Chondrocyte (in vitro differentiated cells): ENCODE measurements around the gene HRH3. TPM values are rescaled to one million over a fixed set of nuclear protein-coding genes. Genes with fewer than 3 reads are reported as not detected.

Experiments
- DNase-seq: peaks from one replicate; pipeline ENCODE4 v3.0.0; 2021; ENCODE audit warnings: mixed read lengths, low spot score
- H3K27ac Mint-ChIP-seq: one replicate; pipeline ENCODE4 v1.8.0; 2021; ENCODE audit warnings: mild to moderate bottlenecking, moderate library complexity, mixed read lengths; ENCODE audit not compliant: unreplicated experiment
- H3K27me3 Mint-ChIP-seq: 2 replicates; pipeline ENCODE4 v1.8.0; 2021; ENCODE audit warnings: low read depth, mixed read lengths
- H3K36me3 Mint-ChIP-seq: 2 replicates; pipeline ENCODE4 v1.8.0; 2021; ENCODE audit warnings: low read depth, mixed read lengths
- H3K4me1 Mint-ChIP-seq: 2 replicates; pipeline ENCODE4 v1.8.0; 2021; ENCODE audit warnings: low read depth, mild to moderate bottlenecking, mixed read lengths
- H3K4me3 Mint-ChIP-seq: one replicate; pipeline ENCODE4 v1.8.0; 2021; ENCODE audit warnings: mild to moderate bottlenecking, moderate library complexity, mixed read lengths; ENCODE audit not compliant: unreplicated experiment
- H3K9me3 Mint-ChIP-seq: 2 replicates; pipeline ENCODE4 v1.8.0; 2021; ENCODE audit warnings: low read depth, mixed read lengths
- total RNA-seq: library from RNA; stranded (reverse); gene quantifications from 3 replicates; pipeline ENCODE4 v1.2.1, GENCODE V29; 2021
- TF ChIP-seq, protein P1 (sequence below): fragments of 200-600 bp; sonication (generic); IDR thresholded peaks from 2 replicates; pipeline ENCODE4 v1.5.0; 2021; ENCODE audit warnings: antibody characterized with exemption, mild to moderate bottlenecking, moderate library complexity

The HRH3 gene
- total RNA-seq, 1 donor from 2014 or later: not detected

DNA sequence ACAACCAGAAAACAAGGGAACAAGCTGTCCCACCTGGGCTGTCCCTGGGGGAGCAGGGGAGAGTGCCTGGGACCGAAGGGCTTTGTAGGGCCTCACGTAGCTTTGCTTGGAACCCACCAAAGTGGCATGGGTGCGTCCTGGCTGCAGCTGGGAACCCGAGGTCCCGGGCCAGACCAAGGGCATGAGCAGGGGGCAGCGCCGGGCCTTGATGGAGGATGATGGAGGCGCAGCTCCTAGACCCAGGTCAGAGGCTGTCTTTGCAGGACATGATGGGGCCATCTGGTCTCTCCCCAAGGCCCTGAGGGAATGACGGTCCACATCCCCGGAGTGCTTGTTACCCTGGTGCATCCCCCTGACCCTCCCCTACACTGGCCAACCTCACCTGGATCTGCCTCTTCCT is 10.6 kb upstream of the HRH3 start:
- H3K4me1 Mint-ChIP-seq: no peaks in the 10 kb centered on the region
- TF ChIP-seq, protein P1, sequence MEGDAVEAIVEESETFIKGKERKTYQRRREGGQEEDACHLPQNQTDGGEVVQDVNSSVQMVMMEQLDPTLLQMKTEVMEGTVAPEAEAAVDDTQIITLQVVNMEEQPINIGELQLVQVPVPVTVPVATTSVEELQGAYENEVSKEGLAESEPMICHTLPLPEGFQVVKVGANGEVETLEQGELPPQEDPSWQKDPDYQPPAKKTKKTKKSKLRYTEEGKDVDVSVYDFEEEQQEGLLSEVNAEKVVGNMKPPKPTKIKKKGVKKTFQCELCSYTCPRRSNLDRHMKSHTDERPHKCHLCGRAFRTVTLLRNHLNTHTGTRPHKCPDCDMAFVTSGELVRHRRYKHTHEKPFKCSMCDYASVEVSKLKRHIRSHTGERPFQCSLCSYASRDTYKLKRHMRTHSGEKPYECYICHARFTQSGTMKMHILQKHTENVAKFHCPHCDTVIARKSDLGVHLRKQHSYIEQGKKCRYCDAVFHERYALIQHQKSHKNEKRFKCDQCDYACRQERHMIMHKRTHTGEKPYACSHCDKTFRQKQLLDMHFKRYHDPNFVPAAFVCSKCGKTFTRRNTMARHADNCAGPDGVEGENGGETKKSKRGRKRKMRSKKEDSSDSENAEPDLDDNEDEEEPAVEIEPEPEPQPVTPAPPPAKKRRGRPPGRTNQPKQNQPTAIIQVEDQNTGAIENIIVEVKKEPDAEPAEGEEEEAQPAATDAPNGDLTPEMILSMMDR: no peak
- H3K27ac Mint-ChIP-seq: no peak overlapping the region
- H3K4me3 Mint-ChIP-seq: no peak overlapping the region
- DNase-seq: no peak
- H3K27me3 Mint-ChIP-seq: peaks cover 12% of the 10 kb centered on the region
- no peaks in the 10 kb centered on the region for H3K36me3 Mint-ChIP-seq
- no peaks in the 10 kb centered on the region for H3K9me3 Mint-ChIP-seq

DNA sequence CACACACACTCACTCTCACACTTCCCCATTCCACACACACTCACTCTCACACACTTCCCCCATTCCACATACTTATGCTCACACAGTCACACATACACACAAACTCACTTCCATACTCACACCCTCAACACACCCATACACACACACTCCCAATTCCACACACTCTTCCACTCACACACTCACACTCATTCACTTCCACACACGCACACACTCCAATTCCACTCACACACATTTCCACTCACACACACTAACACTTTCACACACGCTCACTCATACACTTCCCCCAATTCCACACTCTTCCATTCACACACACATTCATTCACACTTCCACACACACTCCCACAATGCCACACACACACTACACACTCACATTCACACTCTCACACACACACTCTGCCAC is 10.2 kb upstream of the HRH3 start:
- no peak for DNase-seq
- Mint-ChIP-seq H3K4me1 (no peaks in the 10 kb centered on the region), H3K27ac (no peak overlapping the region), H3K36me3 (no peaks in the 10 kb centered on the region), H3K9me3 (no peaks in the 10 kb centered on the region), H3K27me3 (peaks cover 16% of the 10 kb centered on the region), H3K4me3 (no peak overlapping the region)
- TF ChIP-seq, protein P1: no peak

DNA sequence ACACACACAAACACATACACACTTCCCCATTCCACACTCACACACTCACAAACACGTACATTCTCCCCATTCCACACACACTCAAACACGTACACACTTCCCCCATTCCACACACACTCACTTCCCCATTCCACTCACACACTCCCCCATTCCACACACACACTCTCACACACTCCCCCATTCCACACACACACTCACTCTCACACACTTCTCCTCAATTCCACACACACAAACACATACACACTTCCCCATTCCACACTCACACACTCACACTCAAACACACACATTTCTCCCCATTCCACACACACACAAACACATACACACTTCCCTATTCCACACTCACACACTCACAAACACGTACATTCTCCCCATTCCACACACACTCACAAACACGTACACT is 9.6 kb upstream of the HRH3 start:
- Mint-ChIP-seq H3K4me1 (no peaks in the 10 kb centered on the region), H3K9me3 (no peaks in the 10 kb centered on the region), H3K27me3 (peaks cover 22% of the 10 kb centered on the region), H3K36me3 (no peaks in the 10 kb centered on the region), H3K4me3 (no peak overlapping the region), H3K27ac (no peak overlapping the region)
- TF ChIP-seq, protein P1: no peak
- DNase-seq: no peak

DNA sequence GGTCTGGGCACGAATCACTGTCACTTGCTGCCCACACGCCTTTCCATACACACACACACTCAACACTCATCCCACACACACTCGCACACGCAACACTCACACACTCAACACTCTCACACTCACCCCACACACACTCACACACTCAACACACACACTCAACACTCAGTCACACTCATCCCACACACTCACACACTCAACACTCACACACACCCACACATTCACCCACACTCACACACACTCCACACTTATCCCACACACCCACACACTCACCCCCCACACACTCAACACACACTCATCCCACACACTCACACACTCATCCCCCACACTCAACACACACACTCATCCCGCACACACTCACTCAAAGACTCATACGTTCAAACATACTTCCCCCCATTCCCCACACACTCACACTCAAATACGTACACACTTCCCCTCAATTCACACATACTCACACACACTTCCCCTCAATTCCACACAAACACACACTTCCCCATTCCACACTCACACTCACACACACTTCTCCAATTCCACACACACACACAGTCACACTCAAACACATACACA is 9.0 kb upstream of the HRH3 start:
- no peak for DNase-seq
- TF ChIP-seq, protein P1: no peak
- no peaks in the 10 kb centered on the region for H3K9me3 Mint-ChIP-seq
- H3K36me3 Mint-ChIP-seq: no peaks in the 10 kb centered on the region
- H3K27me3 Mint-ChIP-seq: peaks cover 27% of the 10 kb centered on the region
- H3K27ac Mint-ChIP-seq: no peak overlapping the region
- no peak overlapping the region for H3K4me3 Mint-ChIP-seq
- no peaks in the 10 kb centered on the region for H3K4me1 Mint-ChIP-seq

DNA sequence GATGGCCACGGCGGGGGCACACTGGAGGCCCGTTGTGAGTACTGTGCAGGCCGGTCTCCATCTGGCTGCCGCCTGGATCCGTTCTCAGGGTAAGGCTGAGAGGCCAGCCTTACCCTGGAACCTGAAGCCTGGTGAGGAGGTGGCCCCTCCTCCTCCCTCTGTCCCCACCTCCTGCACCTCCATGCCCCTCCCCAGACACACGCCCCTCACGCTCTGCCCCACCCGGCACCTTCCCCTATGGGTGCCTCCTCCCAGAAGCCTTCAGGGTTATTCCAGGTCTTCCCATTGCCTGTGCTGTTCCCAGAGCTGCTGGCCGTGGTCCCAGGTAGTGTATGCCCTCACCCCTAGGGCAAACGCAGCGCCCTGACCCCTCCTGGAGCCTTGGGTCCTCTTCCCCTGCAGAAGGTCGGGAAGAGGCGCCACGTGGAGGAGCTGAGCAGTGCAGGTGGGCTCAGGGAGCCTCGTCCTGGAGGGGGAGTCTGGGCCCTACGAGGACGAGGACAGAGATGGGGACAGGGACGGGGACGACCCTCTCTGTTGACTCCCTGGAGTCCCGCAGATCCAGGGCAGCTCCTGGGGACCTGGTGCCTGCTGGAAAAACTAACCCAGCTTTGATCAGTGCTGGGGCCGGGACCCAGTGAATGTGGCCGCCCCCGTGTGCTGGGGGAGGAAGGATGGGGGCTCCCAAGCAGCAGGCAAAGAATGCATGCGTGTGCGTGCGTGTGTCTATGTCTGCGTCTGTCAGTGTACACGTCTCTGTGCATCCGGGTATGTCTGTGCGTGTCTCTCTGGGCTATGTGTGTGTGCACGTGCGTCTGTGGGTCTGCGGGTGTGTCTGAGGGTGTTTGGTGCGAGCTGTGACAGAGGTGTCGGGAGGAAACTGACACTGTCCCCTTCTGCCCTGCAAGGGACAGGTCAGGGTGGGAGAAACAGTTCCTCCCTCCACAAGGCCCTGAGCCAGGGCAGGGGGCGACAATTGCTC is 8.2 kb upstream of the HRH3 start:
- no peaks in the 10 kb centered on the region for H3K36me3 Mint-ChIP-seq
- DNase-seq: no peak
- peaks cover 30% of the 10 kb centered on the region for H3K27me3 Mint-ChIP-seq
- no peaks in the 10 kb centered on the region for H3K9me3 Mint-ChIP-seq
- TF ChIP-seq, protein P1: no peak
- H3K4me3 Mint-ChIP-seq: no peak overlapping the region
- no peak overlapping the region for H3K27ac Mint-ChIP-seq
- no peaks in the 10 kb centered on the region for H3K4me1 Mint-ChIP-seq
